H1 (cell line): ENCODE data around the gene TCAP. TPM values are rescaled to one million over a fixed set of nuclear protein-coding genes. Genes with fewer than 3 reads are reported as not detected.

Source experiments
- CTCF ChIA-PET: fragments of 300-600 bp; sonication (Branson Sonifier 250); formaldehyde crosslinking; loops from one replicate; lab custom pipeline; 2021; ENCODE audit not compliant: partially characterized antibody; lab: Charles Lee
- POLR2A ChIA-PET: fragments of 300-600 bp; sonication (Branson Sonifier 250); formaldehyde crosslinking; loops from one replicate; lab custom pipeline; 2021; ENCODE audit warnings: inconsistent platforms; ENCODE audit not compliant: partially characterized antibody; lab: Charles Lee
- DNase-seq, 2 experiments: peaks; one replicate each; pipeline versions ENCODE4 v3.0.0 to v3.0.0-alpha.2; 2010 to 2022; ENCODE audit warnings: low spot score in 2 of 2, low read depth in 1 of 2, mixed read lengths in 1 of 2
- FAIRE-seq: peaks from 2 replicates; lab custom pipeline; 2011; peaks lifted over from hg19 to GRCh38; lab: Jason Lieb, UNC
- H2AFZ ChIP-seq: 2 replicates; pipeline ENCODE4 v1.8.1; 2012; ENCODE audit warnings: low read length, inconsistent platforms
- H2AK5ac ChIP-seq: 2 replicates; pipeline ENCODE4 v1.6.1; 2013; ENCODE audit warnings: low read depth, low read length
- H2BK120ac ChIP-seq: replicated peaks from 2 replicates; pipeline ENCODE3; 2013; ENCODE audit warnings: low read depth, low read length, inconsistent platforms
- H2BK12ac ChIP-seq: 2 replicates; pipeline ENCODE4 v1.6.1; 2013; ENCODE audit warnings: low read depth, low read length
- H2BK15ac ChIP-seq: 2 replicates; pipeline ENCODE4 v1.6.1; 2013; ENCODE audit warnings: low read length
- H2BK20ac ChIP-seq: 2 replicates; pipeline ENCODE4 v1.6.1; 2013; ENCODE audit warnings: low read length
- H2BK5ac ChIP-seq: 2 replicates; pipeline ENCODE4 v1.6.1; 2013; ENCODE audit warnings: low read depth, low read length
- H3K14ac ChIP-seq: 2 replicates; pipeline ENCODE4 v1.6.1; 2013; ENCODE audit warnings: inconsistent platforms; ENCODE audit not compliant: insufficient read length
- H3K18ac ChIP-seq: 2 replicates; pipeline ENCODE4 v1.6.1; 2013; ENCODE audit warnings: low read length; ENCODE audit errors: extremely low read depth
- H3K23ac ChIP-seq: 2 replicates; pipeline ENCODE4 v1.6.1; 2013; ENCODE audit warnings: inconsistent platforms; ENCODE audit not compliant: insufficient read length
- H3K23me2 ChIP-seq: 2 replicates; pipeline ENCODE4 v1.6.1; 2013; ENCODE audit warnings: low read depth, low read length
- H3K27ac ChIP-seq: 2 replicates; pipeline ENCODE4 v1.6.1; 2011; ENCODE audit warnings: low read depth, low read length, inconsistent platforms
- H3K27me3 ChIP-seq, 4 experiments: replicated peaks in 1 of 4; 1 replicate in 1 of 4; 2 replicates in 3 of 4; pipeline versions ENCODE4 v1.6.1 to v1.8.1; 2011 to 2013; ENCODE audit warnings: low read length in 3 of 4, mild to moderate bottlenecking in 3 of 4, inconsistent platforms in 2 of 4, mixed read lengths in 2 of 4, moderate library complexity in 1 of 4; ENCODE audit not compliant: control insufficient read depth in 3 of 4, insufficient read depth in 3 of 4; ENCODE audit errors: extremely low read depth in 1 of 4
- H3K36me3 ChIP-seq, 4 experiments: 2 replicates each; pipeline versions ENCODE4 v1.6.1 to v1.8.1; 2011 to 2013; ENCODE audit warnings: mild to moderate bottlenecking in 4 of 4, low read length in 3 of 4, moderate library complexity in 2 of 4, control low read depth in 1 of 4, inconsistent platforms in 1 of 4; ENCODE audit not compliant: insufficient read depth in 4 of 4, control insufficient read depth in 2 of 4
- H3K4ac ChIP-seq: replicated peaks from 2 replicates; pipeline ENCODE3; 2013; ENCODE audit warnings: low read length, low read depth, mixed read lengths, inconsistent platforms; ENCODE audit not compliant: insufficient read length
- H3K4me1 ChIP-seq, 4 experiments: replicated peaks in 1 of 4; 1 replicate in 1 of 4; 2 replicates in 3 of 4; pipeline versions ENCODE4 v1.6.1 to v1.8.1; 2011 to 2013; ENCODE audit warnings: low read length in 3 of 4, inconsistent platforms in 2 of 4, mixed read lengths in 1 of 4; ENCODE audit not compliant: insufficient read depth in 4 of 4, control insufficient read depth in 3 of 4
- H3K4me2 ChIP-seq, 2 experiments: 2 replicates each; pipeline versions ENCODE4 v1.6.1 to v1.8.1; 2011 to 2013; ENCODE audit warnings: low read depth in 2 of 2, low read length in 2 of 2, control low read depth in 1 of 2, inconsistent platforms in 1 of 2, mild to moderate bottlenecking in 1 of 2; ENCODE audit not compliant: insufficient read depth in 1 of 2
- H3K4me3 ChIP-seq, 4 experiments: fragments of 200-600, 300-600 bp in 1 of 4; sonication (generic), shearing (Covaris generic), sonication (Bioruptor Twin) in 1 of 4; 2 replicates each; pipeline versions ENCODE4 v1.5.1 to v1.8.1; 2011 to 2016; ENCODE audit warnings: low read length in 4 of 4, low read depth in 3 of 4, control low read depth in 2 of 4, inconsistent platforms in 2 of 4, mild to moderate bottlenecking in 2 of 4, mixed read lengths in 1 of 4, moderate library complexity in 1 of 4; ENCODE audit not compliant: insufficient read depth in 2 of 4; ENCODE audit errors: extremely low read depth in 1 of 4
- H3K56ac ChIP-seq: replicated peaks from 2 replicates; pipeline ENCODE3; 2013; ENCODE audit warnings: low read depth, mild to moderate bottlenecking, mixed read lengths, low read length, inconsistent platforms; ENCODE audit not compliant: insufficient read length
- H3K79me1 ChIP-seq: 2 replicates; pipeline ENCODE4 v1.6.1; 2013; ENCODE audit warnings: low read depth, low read length, control low read depth
- H3K79me2 ChIP-seq, 2 experiments: 2 replicates each; pipeline versions ENCODE4 v1.6.1 to v1.8.1; 2012 to 2013; ENCODE audit warnings: low read length in 2 of 2, mild to moderate bottlenecking in 2 of 2, inconsistent platforms in 1 of 2; ENCODE audit not compliant: insufficient read depth in 2 of 2, control insufficient read depth in 1 of 2
- H3K9ac ChIP-seq, 4 experiments: replicated peaks in 1 of 4; 1 replicate in 1 of 4; 2 replicates in 3 of 4; pipeline versions ENCODE4 v1.6.1 to v1.8.1; 2011 to 2013; ENCODE audit warnings: low read depth in 3 of 4, low read length in 3 of 4, control low read depth in 2 of 4, mild to moderate bottlenecking in 2 of 4, moderate library complexity in 2 of 4, inconsistent platforms in 1 of 4; ENCODE audit errors: extremely low read depth in 1 of 4
- H3K9me3 ChIP-seq, 2 experiments: 2 replicates each; pipeline versions ENCODE4 v1.6.1 to v1.8.1; 2012 to 2013; ENCODE audit warnings: mild to moderate bottlenecking in 2 of 2, moderate library complexity in 2 of 2, control low read depth in 1 of 2, inconsistent platforms in 1 of 2, low read depth in 1 of 2, low read length in 1 of 2, mixed read lengths in 1 of 2; ENCODE audit not compliant: insufficient read depth in 2 of 2
- H4K20me1 ChIP-seq, 2 experiments: replicated peaks in 1 of 2; 2 replicates each; pipeline versions ENCODE3 to v1.8.1; 2011 to 2013; ENCODE audit warnings: inconsistent platforms in 2 of 2, low read length in 2 of 2, mild to moderate bottlenecking in 1 of 2; ENCODE audit not compliant: insufficient read depth in 2 of 2, control insufficient read depth in 1 of 2
- H4K5ac ChIP-seq: 2 replicates; pipeline ENCODE4 v1.6.1; 2013; ENCODE audit warnings: low read length, low read depth, mixed read lengths, inconsistent platforms; ENCODE audit not compliant: insufficient read length
- H4K8ac ChIP-seq: 2 replicates; pipeline ENCODE4 v1.8.0; 2013; ENCODE audit warnings: mild to moderate bottlenecking, moderate library complexity, low read length, inconsistent platforms; ENCODE audit not compliant: insufficient read depth; ENCODE audit errors: extremely low read depth
- H4K91ac ChIP-seq: replicated peaks from 2 replicates; pipeline ENCODE3; 2013; ENCODE audit warnings: low read length, mixed read lengths, inconsistent platforms; ENCODE audit not compliant: insufficient read length
- BRCA1 ChIP-seq: IDR thresholded peaks from 2 replicates; pipeline ENCODE4 v1.6.1; 2012; ENCODE audit warnings: low read depth, low read length, improper control_type of control experiment
- CEBPB ChIP-seq: IDR thresholded peaks from 2 replicates; pipeline ENCODE4 v1.6.1; 2012; ENCODE audit warnings: low read depth, low read length
- CHD2 ChIP-seq: IDR thresholded peaks from 2 replicates; pipeline ENCODE4 v1.6.1; 2012; ENCODE audit warnings: low read length, improper control_type of control experiment
- EGR1 ChIP-seq: IDR thresholded peaks from 2 replicates; pipeline ENCODE4 v1.6.1; 2011; ENCODE audit warnings: low read depth, low read length, borderline replicate concordance
- KDM5A ChIP-seq: fragments of 200-600 bp; IDR thresholded peaks from 2 replicates; pipeline ENCODE4 v1.7.1; 2012; ENCODE audit warnings: mild to moderate bottlenecking, low read length, inconsistent platforms, mixed read lengths
- POLR2A ChIP-seq, 2 experiments: IDR thresholded peaks; 1 replicate in 1 of 2; 2 replicates in 1 of 2; pipeline ENCODE4 v1.6.1; 2011; ENCODE audit warnings: low read depth in 2 of 2, low read length in 2 of 2, mild to moderate bottlenecking in 2 of 2; ENCODE audit errors: control extremely low read depth in 1 of 2
- RNF2 ChIP-seq: fragments of 200-900, 300-1000 bp; sonication (generic); IDR thresholded peaks from 2 replicates; pipeline ENCODE4 v1.7.1; 2016; ENCODE audit warnings: borderline replicate concordance, low read depth, mild to moderate bottlenecking, antibody characterized with exemption, low read length; ENCODE audit not compliant: poor library complexity, severe bottlenecking; ENCODE audit errors: missing control alignments
- SIRT6 ChIP-seq: IDR thresholded peaks from one replicate; pipeline ENCODE4 v1.7.1; 2012; ENCODE audit warnings: low read length, inconsistent platforms
- SP2 ChIP-seq: IDR thresholded peaks from 2 replicates; pipeline ENCODE4 v1.6.1; 2012; ENCODE audit warnings: mild to moderate bottlenecking, low read length, inconsistent platforms
- TAF7 ChIP-seq: optimal IDR thresholded peaks from 2 replicates; pipeline ENCODE3; 2011; ENCODE audit warnings: low read depth, mild to moderate bottlenecking, inconsistent platforms, low read length, moderate library complexity, borderline replicate concordance
- YY1 ChIP-seq: IDR thresholded peaks from 2 replicates; pipeline ENCODE4 v1.6.1; 2011; ENCODE audit warnings: low read depth, mild to moderate bottlenecking, low read length
- ZNF274 ChIP-seq: IDR thresholded peaks from 2 replicates; pipeline ENCODE4 v1.7.0; 2012; ENCODE audit warnings: low read length, borderline replicate concordance; ENCODE audit errors: extremely low read depth
- WGBS, 2 experiments: shearing (Covaris generic) in 1 of 2; methylation state at CpG; one replicate each; pipeline versions ENCODE4 v1.1.6 to v1.1.7; 2013 to 2015; ENCODE audit warnings: low lambda C conversion rate in 2 of 2, mixed read lengths in 2 of 2, inconsistent platforms in 1 of 2, low coverage in 1 of 2, missing lambda C conversion rate in 1 of 2; ENCODE audit not compliant: insufficient replicate concordance in 2 of 2, insufficient coverage in 1 of 2, insufficient read length in 1 of 2; ENCODE audit errors: extremely low coverage in 1 of 2, missing lambda C conversion rate in 1 of 2; 5-methylcytosine and 5-hydroxymethylcytosine counted together
- polyA plus RNA-seq, 7 experiments: library from polyadenylated mRNA; depleted of rRNA in 3 of 7; stranded (reverse) in 5 of 7; unstranded in 2 of 7; fragments of >200 nt in 5 of 7; fragments of 200-250 nt in 2 of 7; gene quantifications; 1 replicate in 5 of 7; 2 replicates in 1 of 7; 4 replicates in 1 of 7; pipeline versions ENCODE4 v1.2.1 to v1.2.3, GENCODE V29; 2011 to 2013; ENCODE audit warnings: missing spikeins in 2 of 7, mixed read lengths in 2 of 7
- total RNA-seq: library from RNA; stranded (reverse); fragmentation: NEBNext Ultra II Directional; extraction: Animal tissue kit (Norgen Biotek cat#: 25700); gene quantifications from 2 replicates; pipeline ENCODE4 v1.2.1, GENCODE V29; 2021

Gene TCAP
- total and polyA plus RNA-seq, 2 of the 8 experiments (the other 6 are each of a cell fraction or from before 2014, with no cell fraction given), result 0.82 to 1.4 TPM

GRCh38 chr17:39628655-39629493, 36.3 kb upstream of the TCAP start:
- POLR2A ChIA-PET, result interaction anchor here (0.7 to 2.0 kb wide), 7 partner anchors 11 to 102 kb away, joined by 3 to 10 read pairs (median 3); partner anchors contain the start of gene MIEN1
- Histone ChIP-seq H3K4me1 (peaks cover 8 to 54% (median 42%) of the 10 kb centered on the region in 4 experiments), H4K20me1 (peaks cover 0 to 1% of the 10 kb centered on the region in 2 experiments)
- no peak for TF ChIP-seq TAF7
- no peak for TF ChIP-seq RNF2
- TF ChIP-seq SP2, result no peak
- no peak for TF ChIP-seq KDM5A
- TF ChIP-seq CEBPB, result no peak
- TF ChIP-seq CHD2, result no peak
- TF ChIP-seq BRCA1, result no peak
- no peak for TF ChIP-seq YY1
- TF ChIP-seq EGR1, result no peak
- no peak for TF ChIP-seq POLR2A (IDR thresholded peaks at IDR 0.05; ENCODE audit: control extremely low read depth in 1 of 2, low read depth in 2 of 2, low read length in 2 of 2)
- TF ChIP-seq SIRT6, result no peak
- no peak for TF ChIP-seq ZNF274
- TF ChIP-seq, all 59 proteins: peak for 0
- DNase-seq (no peak), FAIRE-seq (no peak)
- Histone ChIP-seq H3K4me2 (peak overlapping the region; percentile 84 to 86; a peak in 3 of 4 replicates), H3K4ac (peak overlapping the region; percentile 83), H2BK15ac (peak overlapping the region; percentile 88; the same call in 1 of the 2 replicates), H3K79me2 (no peaks in the 10 kb centered on the region), H2BK120ac (no peak overlapping the region), H3K27me3 (peaks cover 2 to 39% (median 32%) of the 10 kb centered on the region in 4 experiments), H4K8ac (no peak overlapping the region), H2BK20ac (peak overlapping the region; percentile 80; the same call in 1 of the 2 replicates), H2BK5ac (0 out of 2 replicates have a peak overlapping the region, but pooled peaks have one; percentile 53), H3K9ac (no peak overlapping the region), H3K79me1 (0 out of 2 replicates have a peak, but pooled peaks cover 2% of the 10 kb centered on the region), H3K36me3 (no peaks in the 10 kb centered on the region), H2AFZ (no peak overlapping the region), H2AK5ac (no peak overlapping the region; the same call in 1 of the 2 replicates), H3K27ac (no peak overlapping the region), H3K56ac (no peak overlapping the region), H3K9me3 (no peaks in the 10 kb centered on the region), H3K18ac (peak overlapping the region; percentile 60), H2BK12ac (peak overlapping the region; percentile 75; the same call in 1 of the 2 replicates), H3K14ac (no peak overlapping the region), H3K4me3 (peak overlapping the region in 1 of 4 experiments; percentile 75; a peak in 2 of 8 replicates), H4K91ac (peak overlapping the region; percentile 69), H3K23ac (no peak overlapping the region), H3K23me2 (peaks cover 12% of the 10 kb centered on the region), H4K5ac (no peak overlapping the region)
- CTCF ChIA-PET, result interaction anchor here (1.2 to 49.2 kb wide), 11 partner anchors 6 to 130 kb away, joined by 3 to 1885 read pairs (median 7); partner anchors contain the start of genes ERBB2, PGAP3, PNMT and PPP1R1B
- 73% methylated on average over 7 of the region's 10 CpGs; no CpG with 5 or more reads in 1 of the 2 experiments for WGBS, 2 experiments
